GDM1 (cell line): Measurements from ENCODE around the gene RPTOR.
A peak's percentile ranks its signal among the peaks of the same experiment; 100 is the strongest.

Experiments used
- DNase-seq: peaks from one replicate; lab custom pipeline; 2025; lab: John Stamatoyannopoulos, UW

RPTOR gene

DNA sequence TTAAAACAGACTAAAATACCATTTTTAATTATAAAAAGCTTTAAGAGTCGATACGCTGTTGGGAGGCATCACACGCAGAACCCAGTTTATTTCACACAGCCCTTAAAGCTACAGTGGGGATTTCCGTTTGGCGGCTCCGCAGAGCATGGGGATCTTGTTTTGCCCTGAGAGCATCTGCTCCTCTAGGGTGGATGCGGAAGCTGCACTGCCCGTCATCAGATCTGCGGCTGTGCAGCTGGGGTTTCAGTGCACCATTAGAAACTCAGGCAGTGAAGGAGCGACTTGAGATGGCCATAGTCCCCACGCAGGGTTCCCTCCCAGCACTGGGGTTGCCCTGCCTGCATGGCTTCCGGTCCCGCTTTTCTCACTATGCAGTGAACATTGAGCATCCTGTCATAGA lies 384.8 kb downstream of the RPTOR start:
- no peak for DNase-seq

DNA sequence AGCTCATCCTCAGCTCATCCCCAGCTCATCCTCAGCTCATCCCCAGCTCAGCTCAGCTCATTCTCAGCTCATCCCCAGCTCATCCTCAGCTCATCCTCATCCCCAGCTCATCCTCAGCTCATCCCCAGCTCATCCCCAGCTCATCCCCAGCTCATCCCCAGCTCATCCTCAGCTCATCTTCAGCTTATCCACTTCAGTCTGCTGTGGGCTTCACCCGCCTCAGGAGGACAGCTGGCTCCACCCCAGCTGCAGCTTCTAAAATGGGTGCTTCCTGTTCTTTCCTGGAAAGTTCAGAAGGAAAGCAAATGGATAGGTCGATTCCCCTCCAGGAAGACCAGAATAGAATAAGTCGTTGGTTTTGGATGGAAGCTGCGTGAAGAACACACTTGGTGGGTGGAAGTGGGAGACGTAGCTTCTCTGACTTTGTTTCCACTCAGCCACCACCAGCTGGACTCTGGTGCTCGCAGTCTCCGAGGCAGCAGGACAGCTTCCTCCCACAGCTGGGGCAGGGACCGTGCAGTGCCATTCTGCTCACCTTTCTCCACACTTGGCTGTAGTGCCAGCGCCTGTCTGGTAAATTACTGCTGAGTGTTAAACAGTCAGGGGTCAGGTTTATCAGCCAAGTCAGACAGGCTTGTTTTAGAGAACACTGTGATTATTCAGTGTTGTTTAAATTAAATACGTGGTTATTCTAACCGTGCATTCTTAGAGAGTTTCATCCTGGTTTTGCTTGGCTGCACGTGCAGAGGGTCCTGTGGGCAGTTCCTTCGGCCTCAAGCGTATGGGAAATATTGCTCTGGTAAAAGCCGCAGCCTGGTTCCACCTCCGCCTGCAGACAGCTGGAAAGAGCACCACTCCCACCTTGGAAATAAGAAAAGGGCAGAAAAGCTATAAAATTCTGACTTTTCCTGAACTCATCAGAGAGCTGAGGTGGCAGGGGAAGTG lies 386.0 kb downstream of the RPTOR start:
- no peak for DNase-seq

DNA sequence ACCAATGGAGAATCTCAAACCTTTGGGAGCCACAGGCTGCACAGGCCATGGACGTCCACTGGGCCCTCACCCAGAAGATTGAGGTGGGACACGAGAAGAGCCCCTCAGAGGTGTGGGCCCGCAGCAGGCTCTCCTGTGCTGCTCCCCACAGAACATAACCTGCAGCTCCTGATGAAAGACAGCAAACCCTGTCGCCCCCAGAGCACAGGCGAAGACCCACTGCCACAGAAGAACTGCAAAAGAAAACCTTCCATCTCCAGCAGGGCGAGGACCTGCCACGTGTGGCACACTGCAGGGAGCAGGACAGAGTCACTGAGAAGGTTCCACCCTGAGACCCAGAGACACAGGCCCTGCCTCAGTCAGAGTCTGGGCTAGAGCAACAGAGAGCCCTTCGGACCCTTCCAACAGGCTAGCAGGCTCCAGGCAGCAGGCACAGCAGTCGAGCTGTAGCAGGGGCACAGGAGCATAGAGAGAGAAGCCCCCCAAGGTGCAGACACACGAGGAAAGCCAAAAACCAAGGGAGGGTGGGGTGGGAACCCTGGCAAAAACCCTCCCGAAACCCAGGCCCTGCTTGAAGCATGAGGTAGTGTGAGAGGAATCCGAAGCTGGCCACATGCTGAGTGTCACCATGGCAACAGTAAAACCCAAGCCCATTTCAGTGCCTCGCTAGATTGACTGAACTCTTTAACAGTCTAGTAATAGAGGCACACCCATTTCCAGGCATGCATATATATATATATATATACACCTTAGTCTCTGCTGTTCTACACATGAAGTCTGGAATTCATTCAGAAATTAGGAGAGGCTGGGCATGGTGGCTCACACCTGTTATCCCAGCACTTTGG lies 387.0 kb downstream of the RPTOR start:
- DNase-seq = no peak

DNA sequence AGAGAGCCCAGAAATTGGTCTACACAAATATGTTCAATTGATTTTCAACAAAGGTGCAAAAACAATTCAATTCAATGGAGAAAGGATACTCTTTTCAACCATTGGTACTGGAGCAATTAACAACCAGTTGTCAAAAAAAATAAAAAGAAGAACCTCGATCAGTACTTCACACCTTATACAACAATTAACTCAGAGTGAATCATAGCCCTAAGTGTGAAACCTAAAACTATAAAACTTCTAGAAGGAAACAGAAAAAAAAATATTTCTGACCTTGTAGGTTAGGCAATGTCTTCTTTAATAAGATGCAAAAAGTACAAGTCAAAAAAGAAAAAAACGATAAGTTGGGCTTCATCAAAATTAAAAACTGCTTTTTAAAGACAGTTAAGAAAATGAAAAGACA lies 390.9 kb downstream of the RPTOR start:
- no peak for DNase-seq

DNA sequence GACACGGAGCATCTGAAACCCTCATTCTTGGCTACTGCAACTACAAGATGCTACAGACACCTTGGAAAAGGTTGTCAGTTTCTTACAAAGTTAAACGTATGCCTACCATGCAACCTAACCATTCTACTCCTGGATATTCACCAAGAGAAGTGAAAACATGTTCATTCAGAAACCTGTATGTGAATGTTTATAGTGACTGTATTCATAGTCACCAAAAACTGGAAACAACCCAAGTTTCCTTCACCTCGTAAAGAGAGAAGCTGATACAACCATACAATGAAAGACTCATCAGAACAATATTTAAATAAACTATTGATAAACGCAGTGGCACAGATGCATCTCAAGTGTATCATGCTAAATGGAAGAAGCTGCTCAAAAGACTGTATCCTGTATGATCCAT lies 391.6 kb downstream of the RPTOR start:
- DNase-seq = no peak

DNA sequence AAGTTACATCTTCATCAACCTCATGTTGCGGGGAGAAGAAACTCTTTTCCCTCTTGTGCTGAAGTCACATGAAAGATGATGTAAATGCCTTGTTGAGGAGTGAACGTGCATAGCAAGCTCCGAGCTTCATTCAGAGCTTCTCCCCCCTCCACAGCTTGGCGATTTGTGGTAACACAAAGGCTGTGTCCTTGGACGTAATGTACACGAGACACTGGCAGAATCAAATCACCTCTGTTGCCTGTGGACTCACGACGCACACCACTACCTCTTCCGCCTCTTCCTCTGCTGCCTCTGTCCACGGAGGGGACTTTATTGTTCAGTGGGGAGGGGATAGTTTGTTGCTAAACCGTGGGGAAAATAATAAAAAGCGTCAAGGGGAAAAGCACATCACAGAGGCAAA lies 392.1 kb downstream of the RPTOR start:
- no peak for DNase-seq

DNA sequence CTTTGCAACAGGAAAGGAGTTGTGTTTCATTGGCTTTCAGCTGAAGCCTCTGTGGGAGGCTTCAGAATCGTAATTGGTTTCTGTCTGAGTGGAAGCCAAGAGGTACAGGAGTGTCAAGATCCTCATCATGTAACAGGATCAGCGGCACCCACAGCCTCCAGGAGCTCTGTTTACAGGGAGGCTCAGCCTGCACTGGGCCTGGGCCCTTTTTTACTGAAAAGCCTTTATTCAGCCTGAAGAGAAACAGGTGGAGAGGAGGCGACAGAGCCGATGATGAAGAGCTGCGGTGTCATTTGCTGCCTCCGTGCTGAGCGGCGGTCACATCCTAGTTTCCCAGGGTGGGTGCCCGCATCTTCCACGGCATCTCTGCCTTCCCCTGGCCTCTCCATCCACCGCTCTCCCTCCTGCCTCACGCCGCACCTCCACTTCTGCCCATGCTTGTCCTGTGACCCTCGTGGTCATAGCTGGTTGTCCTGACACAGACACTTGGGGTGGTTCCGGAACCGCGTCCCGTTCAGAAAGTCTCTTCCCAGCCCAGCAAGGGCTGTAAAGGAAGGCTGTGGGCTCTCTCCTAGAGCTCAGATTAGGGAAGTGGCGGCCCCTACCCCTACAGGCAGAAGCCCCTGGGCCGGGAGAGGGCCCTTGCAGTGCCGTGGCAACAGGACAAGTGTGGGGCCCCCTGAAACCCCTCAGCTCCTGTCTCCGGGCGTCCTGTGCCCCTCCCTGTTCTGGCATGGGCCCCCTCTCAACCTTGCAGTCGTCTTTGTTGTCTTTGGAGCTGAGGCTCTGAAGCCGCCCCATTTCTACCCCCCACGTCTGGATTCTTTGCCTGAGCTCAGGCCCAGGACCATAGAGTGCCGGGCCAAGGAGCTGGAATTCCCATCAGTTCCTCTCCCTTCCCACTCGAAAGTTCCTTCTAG lies 393.1 kb downstream of the RPTOR start:
- DNase-seq = no peak

DNA sequence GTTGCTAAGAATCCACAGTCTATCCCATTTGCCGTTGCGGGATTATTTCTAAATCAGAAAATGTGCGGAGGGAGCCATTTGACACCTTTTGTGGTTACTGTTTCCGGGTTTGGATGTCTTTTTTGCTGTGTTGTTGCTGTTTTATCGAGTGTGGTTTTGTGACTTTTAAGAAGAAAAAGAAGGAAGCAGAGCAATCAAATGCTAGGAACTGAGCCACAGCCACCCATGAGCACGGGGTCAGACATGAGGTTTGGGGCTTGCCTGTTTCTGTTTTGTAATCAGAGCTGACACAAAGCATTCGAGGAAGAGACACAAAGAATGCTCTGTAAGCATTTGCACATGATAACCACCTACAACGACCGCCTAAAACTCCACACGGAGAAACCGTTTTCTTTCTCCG lies 393.9 kb downstream of the RPTOR start:
- peak; percentile 20 for DNase-seq

DNA sequence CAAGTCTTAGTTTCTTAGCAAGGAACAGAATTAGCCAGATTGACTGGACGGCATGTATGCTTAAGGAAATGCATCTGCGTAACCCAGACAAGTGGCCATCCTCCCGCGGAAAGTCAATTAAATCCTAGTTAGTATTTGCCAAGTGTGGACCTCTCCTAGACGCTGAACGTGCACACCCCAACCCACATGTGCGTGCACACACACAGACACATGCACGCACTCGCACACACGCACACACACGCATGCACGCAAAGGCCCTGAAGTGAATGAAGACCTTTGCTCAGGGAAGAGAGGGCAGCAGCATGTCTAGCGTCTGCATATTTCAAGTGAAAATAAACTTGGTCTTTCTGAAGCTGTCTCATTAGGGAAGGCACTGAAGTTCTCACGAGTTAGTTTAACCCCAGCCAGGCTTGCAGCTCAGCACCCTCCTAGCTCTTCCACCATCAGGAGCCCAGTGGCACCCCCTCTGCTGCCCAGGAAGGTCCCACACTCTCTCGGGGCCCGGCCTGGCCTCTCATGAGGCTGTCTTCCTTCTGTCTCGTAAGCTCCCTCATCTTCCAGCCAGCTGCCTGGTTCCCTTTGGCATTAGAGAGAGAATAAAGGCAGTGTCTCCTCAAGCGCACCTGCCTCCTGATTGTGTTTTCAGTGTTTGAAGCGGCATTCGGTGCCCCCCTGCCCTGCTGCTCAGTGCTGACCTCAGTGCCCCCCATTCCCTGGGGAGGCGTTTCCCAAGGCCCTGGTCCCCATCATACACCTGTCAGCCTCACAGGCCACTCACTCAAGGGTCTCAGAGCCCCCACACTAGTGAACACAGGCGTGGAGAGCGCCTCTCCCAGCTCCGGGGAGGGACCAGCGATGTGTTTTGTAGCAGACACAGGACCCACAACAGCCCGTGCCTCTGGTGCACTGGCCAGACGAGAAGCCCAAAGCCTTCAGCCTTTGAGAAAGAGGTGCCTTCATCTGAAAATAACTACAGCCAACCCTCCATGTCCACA lies 394.8 kb downstream of the RPTOR start:
- DNase-seq = no peak

DNA sequence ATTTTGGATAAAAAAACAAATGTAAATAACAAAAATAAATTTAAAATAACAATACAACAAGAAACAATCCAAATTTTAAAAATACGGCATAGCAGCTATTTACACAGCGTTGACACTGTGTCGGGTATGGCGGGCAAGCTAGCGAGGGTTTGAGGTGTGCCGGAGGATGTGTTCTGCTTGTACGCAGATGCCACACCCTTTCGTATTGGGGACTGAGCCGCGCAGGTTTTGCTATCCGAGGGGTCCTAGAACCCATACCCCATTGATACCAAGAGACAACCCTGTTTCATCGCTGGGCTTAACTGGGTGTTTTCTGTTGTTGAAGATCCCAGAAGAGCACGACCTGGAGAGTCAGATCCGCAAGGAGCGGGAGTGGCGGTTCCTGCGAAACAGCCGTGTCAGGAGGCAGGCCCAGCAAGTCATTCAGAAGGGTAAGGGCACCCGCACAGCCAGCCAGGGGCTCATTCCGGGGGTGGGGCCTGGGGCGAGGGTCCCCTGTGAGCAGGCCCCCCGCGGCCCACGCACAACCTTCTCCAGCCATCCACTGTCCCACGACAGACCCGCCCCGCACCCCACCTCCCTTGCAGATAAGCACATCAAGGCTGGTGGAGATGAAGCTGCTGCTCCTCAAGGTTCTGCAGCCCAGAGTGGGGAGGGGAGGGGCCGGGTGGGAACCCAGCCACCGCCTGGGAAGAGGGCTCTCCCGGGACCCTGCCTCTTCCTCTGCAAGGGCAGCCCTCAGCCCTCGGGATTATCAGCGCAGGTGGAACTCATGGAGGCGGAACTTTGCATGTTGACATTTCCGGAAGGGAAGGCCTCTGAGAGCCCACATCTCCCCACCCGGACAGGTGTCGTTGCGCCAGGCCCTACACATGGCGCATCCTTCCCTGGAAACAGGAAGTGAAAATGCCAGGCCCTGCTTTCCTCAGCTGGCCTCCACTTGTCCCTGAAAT lies 395.8 kb downstream of the RPTOR start:
- DNase-seq = no peak

DNA sequence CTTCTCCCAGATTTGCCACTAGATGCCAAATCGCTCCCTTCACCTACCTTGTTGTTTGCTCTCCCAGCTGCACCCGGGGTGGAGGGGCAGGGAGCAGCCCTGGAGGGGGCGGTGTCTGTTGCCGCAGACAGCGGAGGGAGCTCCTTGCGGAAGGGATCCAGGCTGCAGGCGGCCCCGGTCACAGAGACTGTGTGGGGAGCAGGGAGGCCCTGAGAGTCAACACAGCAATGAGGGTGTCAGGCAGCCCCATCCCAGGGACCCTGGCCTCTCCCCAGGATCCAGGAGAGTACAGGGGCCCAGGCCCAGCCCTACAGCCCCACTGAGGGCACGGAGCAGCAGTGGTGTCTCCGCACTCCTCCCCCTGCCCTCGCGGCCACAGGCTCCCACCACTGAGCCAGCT lies 396.5 kb downstream of the RPTOR start:
- no peak for DNase-seq

DNA sequence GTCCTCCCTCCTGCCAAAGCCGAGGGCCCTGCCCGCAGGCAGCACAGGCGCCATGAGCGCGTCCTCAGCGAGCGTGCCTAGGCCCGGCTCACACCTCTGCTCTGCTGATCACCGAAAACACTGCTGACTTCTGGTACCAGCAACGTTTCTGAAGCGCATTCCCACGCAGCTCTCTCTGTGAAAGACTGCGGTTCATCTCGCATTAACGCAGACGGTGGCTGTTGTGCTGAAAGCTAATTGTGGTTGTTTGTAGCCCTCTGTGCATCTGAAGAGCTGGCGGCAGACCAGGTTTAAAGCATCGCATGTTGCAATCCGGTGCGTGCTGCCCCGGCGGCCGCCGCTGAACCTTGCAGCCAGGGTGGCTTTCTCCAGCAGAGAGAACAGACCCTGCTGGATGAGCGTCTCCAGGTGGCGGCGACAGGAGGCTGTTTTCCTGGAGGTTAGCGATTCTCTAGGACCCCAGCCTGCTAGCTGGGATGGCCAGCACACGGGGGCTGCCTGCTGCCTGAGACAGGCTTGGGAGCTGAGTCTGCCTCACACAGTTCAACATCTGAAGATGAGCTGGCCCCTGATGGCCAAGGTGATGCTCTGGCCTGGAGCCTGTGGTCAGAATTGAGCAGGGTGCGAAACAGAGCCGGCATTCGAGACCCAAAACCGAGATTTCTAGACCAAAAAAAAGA lies 397.2 kb downstream of the RPTOR start:
- DNase-seq = no peak

DNA sequence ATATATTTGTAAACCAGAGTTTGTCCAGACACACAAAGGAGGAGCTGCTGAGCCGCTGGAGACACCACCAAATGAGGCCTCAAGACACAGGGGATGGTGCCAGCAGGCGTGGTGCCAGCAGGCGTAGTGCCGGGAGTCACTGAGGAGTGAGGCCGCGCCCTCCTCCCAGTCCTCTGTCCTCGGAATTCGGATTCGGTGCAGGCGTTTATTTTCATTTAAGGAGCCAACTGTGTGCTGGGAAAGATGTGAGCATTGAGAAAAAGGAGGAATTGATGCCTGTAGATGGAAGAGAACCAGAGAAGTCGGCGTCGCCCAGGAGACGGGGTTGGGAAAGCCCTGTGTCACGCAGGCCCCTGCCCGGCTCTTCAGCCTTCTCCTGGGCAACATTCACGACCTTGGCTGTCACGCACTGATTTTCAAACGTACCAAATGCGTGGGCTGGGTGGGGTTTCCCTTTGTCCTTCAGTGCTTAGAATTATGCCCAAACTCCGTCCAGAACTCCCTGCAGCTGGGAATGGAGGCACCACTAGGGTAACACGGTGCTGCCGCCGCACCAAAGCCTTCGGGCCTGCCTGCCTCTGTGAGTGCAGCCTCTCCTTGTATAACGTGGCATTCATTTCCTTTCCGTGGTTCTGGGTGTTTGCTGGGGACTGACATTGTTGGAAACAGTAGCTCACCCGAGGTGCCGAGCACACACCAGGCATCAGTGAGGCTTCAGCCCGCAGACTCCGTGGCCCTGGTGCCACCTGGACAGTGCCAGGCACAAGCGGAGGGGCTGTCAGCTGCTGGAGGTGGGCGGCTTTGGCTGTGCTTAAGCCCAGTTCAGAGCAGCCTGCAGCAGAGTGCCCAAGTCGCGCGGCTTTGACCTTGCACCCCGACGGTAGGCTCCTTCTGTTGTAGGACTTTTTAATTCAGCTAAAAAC lies 398.0 kb downstream of the RPTOR start:
- DNase-seq = no peak

DNA sequence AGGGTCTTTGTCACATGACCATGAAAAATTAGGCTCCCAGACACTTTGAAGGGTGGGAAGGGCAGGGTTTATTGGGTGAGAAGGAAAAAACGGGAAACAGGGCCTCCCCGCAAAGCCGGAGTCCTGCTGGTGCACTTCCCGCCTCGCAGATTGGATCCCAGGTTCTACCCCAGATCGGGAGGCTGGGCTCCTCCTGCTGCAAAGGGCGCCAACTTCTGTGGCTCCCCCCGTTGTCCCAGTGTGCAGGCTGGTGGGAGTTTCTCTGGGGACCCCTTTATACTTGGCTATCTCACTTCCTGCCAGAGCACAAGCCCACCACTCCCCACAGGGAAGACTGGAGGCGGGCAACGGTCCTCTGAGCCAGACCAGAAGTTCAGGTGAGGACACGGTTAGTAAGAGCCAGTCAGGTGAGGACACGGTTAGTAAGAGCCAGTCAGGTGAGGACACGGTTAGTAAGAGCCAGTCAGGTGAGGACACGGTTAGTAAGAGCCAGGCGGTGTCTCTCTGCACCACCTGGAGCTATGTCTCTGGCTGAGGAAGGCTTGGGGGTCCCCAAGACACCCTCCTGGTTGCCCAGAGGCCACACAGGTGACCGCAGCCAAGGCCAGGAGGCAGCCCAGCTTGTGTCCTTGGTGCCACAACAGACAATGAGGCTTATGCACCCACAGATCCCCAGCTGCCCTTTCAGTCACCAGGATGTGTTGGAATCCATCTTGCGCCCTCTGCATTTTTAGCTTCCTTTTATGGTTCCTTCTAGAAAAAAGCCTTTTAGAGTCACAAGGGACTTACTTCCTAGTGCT lies 398.9 kb downstream of the RPTOR start:
- no peak for DNase-seq

DNA sequence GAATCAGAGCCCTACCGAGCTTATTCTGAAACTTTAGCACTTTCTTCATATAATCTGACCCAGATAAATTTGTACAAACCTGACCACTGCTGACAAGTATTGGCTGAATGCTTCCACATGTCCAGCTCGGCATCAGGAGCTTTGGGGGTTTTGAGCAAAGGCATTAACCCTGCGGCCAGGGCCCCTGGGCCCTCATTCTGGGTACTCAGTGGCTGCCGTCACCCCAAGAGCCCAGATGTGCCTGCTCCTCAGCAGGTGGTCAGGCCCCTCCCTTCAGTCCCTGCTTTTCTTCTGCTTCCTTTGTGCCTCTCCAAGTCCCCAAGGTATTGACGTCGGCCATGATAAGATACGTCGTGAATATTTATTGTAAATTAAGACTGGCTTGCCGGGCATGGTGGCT lies 399.7 kb downstream of the RPTOR start:
- no peak for DNase-seq

DNA sequence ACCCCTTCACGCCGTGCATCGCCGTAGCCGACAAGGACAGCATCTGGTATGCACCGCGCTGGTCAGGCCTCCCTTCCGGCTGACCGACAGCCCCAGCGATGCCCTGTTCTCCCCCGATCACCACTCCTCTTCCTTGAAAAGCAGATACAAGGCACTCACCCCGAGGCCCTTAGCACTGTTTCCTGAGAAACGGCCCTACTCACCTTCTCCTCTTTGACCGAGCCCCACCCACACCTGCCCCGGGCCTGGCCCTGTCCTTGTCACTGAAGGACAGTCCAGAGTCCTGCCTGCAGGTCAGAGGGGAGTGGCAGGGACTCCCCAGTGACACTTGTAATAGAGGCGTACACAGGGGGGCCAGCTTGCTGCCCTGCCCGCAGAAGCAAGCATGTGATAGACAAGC lies 401.1 kb downstream of the RPTOR start:
- DNase-seq = no peak

DNA sequence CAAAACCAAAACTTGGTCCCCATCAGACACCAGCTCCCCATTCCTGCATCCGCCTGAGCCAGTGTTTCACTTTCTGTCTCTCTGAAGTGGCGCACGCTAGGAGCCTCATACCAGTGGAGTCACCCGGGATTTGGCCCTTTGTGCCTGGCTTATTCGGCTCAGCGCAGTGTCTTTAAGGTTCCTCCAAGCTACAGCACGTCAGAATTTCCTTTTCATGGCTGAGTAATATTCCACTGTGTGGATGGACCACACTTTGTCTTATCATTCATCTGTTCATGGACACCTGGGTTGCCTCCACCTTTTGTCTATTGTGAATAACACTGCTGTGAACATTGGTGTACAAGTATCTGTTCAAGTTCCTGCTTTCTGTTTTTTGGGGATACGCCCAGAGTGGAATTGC lies 401.8 kb downstream of the RPTOR start:
- no peak for DNase-seq
